Glutamatergic neuron (in vitro differentiated cells): ENCODE measurements around the gene HECTD3. TPM values are rescaled to one million over a fixed set of nuclear protein-coding genes. Genes with fewer than 3 reads are reported as not detected.

ENCODE experiments used
- DNase-seq: peaks from one replicate; pipeline ENCODE4 v3.0.0; 2022
- H3K27ac Mint-ChIP-seq: one replicate; pipeline ENCODE4 v1.8.0; 2020; ENCODE audit warnings: mild to moderate bottlenecking, mixed read lengths, inconsistent platforms; ENCODE audit not compliant: unreplicated experiment
- H3K27me3 Mint-ChIP-seq: one replicate; pipeline ENCODE4 v1.8.0; 2020; ENCODE audit warnings: mild to moderate bottlenecking, moderate library complexity, mixed read lengths, inconsistent platforms; ENCODE audit not compliant: unreplicated experiment
- H3K36me3 Mint-ChIP-seq: one replicate; pipeline ENCODE4 v1.8.0; 2020; ENCODE audit warnings: mild to moderate bottlenecking, mixed read lengths, inconsistent platforms; ENCODE audit not compliant: unreplicated experiment
- H3K4me1 Mint-ChIP-seq: one replicate; pipeline ENCODE4 v1.8.0; 2020; ENCODE audit warnings: mild to moderate bottlenecking, low read depth, mixed read lengths, inconsistent platforms; ENCODE audit not compliant: unreplicated experiment
- H3K4me3 Mint-ChIP-seq: one replicate; pipeline ENCODE4 v1.8.0; 2020; ENCODE audit warnings: mild to moderate bottlenecking, mixed read lengths, inconsistent platforms; ENCODE audit not compliant: unreplicated experiment
- H3K9me3 Mint-ChIP-seq: one replicate; pipeline ENCODE4 v1.8.0; 2020; ENCODE audit warnings: mild to moderate bottlenecking, moderate library complexity, mixed read lengths, inconsistent platforms; ENCODE audit not compliant: unreplicated experiment
- CTCF ChIP-seq: fragments of 200-600 bp; sonication (generic); IDR thresholded peaks from one replicate; pipeline ENCODE4 v1.5.0; 2021; ENCODE audit not compliant: partially characterized antibody, unreplicated experiment
- total RNA-seq: library from RNA; stranded (reverse); fragmentation: NEBNext Ultra II Directional; extraction: Animal tissue kit (Norgen Biotek cat#: 25700); gene quantifications from one replicate; pipeline ENCODE4 v1.2.1, GENCODE V29; 2021; ENCODE audit not compliant: unreplicated experiment

The HECTD3 gene
- total RNA-seq, 1 donor from 2014 or later: 137 TPM

- Mint-ChIP-seq H3K4me3 (no peak overlapping the region), H3K36me3 (no peaks in the 10 kb centered on the region), H3K27me3 (peaks cover 2% of the 10 kb centered on the region), H3K4me1 (no peaks in the 10 kb centered on the region), H3K9me3 (peaks cover 2% of the 10 kb centered on the region), H3K27ac (peak overlapping the region; percentile 30)
- DNase-seq: no peak
- TF ChIP-seq CTCF: no peak
These were observed 27.1 kb upstream of the HECTD3 start for GRCh38 chr1:45038240-45038639.

- H3K4me1 Mint-ChIP-seq: no peaks in the 10 kb centered on the region
- H3K27ac Mint-ChIP-seq: no peak overlapping the region
- no peak for TF ChIP-seq CTCF
- DNase-seq: no peak
- no peak overlapping the region for H3K4me3 Mint-ChIP-seq
- H3K36me3 Mint-ChIP-seq: no peaks in the 10 kb centered on the region
- H3K9me3 Mint-ChIP-seq: peaks cover 2% of the 10 kb centered on the region
- peaks cover 2% of the 10 kb centered on the region for H3K27me3 Mint-ChIP-seq
These were observed 26.3 kb upstream of the HECTD3 start for GRCh38 chr1:45037456-45037855.

GRCh38 chr1:45035631-45036301 lies 24.6 kb upstream of the HECTD3 start:
- Mint-ChIP-seq H3K27me3 (peaks cover 2% of the 10 kb centered on the region), H3K4me3 (no peak overlapping the region), H3K36me3 (no peaks in the 10 kb centered on the region), H3K4me1 (no peaks in the 10 kb centered on the region), H3K27ac (no peak overlapping the region), H3K9me3 (no peaks in the 10 kb centered on the region)
- TF ChIP-seq CTCF: no peak
- no peak for DNase-seq

- no peak overlapping the region for H3K27ac Mint-ChIP-seq
- H3K27me3 Mint-ChIP-seq: no peaks in the 10 kb centered on the region
- no peaks in the 10 kb centered on the region for H3K4me1 Mint-ChIP-seq
- no peak for DNase-seq
- no peaks in the 10 kb centered on the region for H3K9me3 Mint-ChIP-seq
- TF ChIP-seq CTCF: no peak
- H3K4me3 Mint-ChIP-seq: no peak overlapping the region
- H3K36me3 Mint-ChIP-seq: no peaks in the 10 kb centered on the region
These were observed 22.2 kb upstream of the HECTD3 start for GRCh38 chr1:45033356-45033755.

GRCh38 chr1:45032837-45033236 lies 21.7 kb upstream of the HECTD3 start:
- H3K27me3 Mint-ChIP-seq: no peaks in the 10 kb centered on the region

More at GRCh38 chr1:45032837-45033236, 21.7 kb upstream of the HECTD3 start:
- Mint-ChIP-seq H3K9me3 (no peaks in the 10 kb centered on the region), H3K4me3 (no peak overlapping the region), H3K36me3 (no peaks in the 10 kb centered on the region), H3K4me1 (no peaks in the 10 kb centered on the region), H3K27ac (no peak overlapping the region)
- no peak for TF ChIP-seq CTCF
- no peak for DNase-seq
